ENCODE measurements around the gene SPACA5B. TPM values are rescaled to one million over a fixed set of nuclear protein-coding genes. Genes with fewer than 3 reads are reported as not detected.
"Not testable (repeated sequence)": the region's sequence is repeated elsewhere in the genome, so short reads cannot be mapped to it uniquely, and the experiment has no call there.

SPACA5B gene
- total and polyA plus RNA-seq, 4 donors: not detected

GRCh38 chrX:48125286-48125685 lies 5.1 kb upstream of the SPACA5B start:
- WGBS, 2 donors: 74 to 77% methylated on average over 10 of the region's 10 CpGs

GRCh38 chrX:48132308-48132844 lies 1.9 kb downstream of the SPACA5B start:
- intact Hi-C loops (cut with DNase I); H3K27ac ChIP-seq (ENCODE audit: low read depth in 1 of 2, low read length in 2 of 2); H3K27me3 ChIP-seq (ENCODE audit: control insufficient read depth in 1 of 2, insufficient read depth in 2 of 2, low read length in 1 of 2); DNase-seq; H3K9me3 ChIP-seq (ENCODE audit: control insufficient read depth, low read length); H3K4me1 ChIP-seq (ENCODE audit: control insufficient read depth in 1 of 2, insufficient read depth in 2 of 2, low read length in 2 of 2); ATAC-seq (ENCODE audit: low FRiP score); H3K36me3 ChIP-seq (ENCODE audit: control insufficient read depth in 1 of 2, insufficient read depth in 2 of 2, low read length in 1 of 2); H3K4me3 ChIP-seq (ENCODE audit: low read length in 2 of 2): not testable (repeated sequence)
- WGBS, 2 donors: no CpG with 5 or more reads among the region's 2 CpGs

More at GRCh38 chrX:48125286-48125685, 5.1 kb upstream of the SPACA5B start:
- H3K9me3 ChIP-seq (ENCODE audit: control insufficient read depth, low read length); H3K4me1 ChIP-seq (ENCODE audit: control insufficient read depth in 1 of 2, insufficient read depth in 2 of 2, low read length in 2 of 2); H3K27me3 ChIP-seq (ENCODE audit: control insufficient read depth in 1 of 2, insufficient read depth in 2 of 2, low read length in 1 of 2); H3K27ac ChIP-seq (ENCODE audit: low read depth in 1 of 2, low read length in 2 of 2); ATAC-seq (ENCODE audit: low FRiP score); H3K36me3 ChIP-seq (ENCODE audit: control insufficient read depth in 1 of 2, insufficient read depth in 2 of 2, low read length in 1 of 2); intact Hi-C loops (cut with DNase I); H3K4me3 ChIP-seq (ENCODE audit: low read length in 2 of 2); DNase-seq: not testable (repeated sequence)

DNA sequence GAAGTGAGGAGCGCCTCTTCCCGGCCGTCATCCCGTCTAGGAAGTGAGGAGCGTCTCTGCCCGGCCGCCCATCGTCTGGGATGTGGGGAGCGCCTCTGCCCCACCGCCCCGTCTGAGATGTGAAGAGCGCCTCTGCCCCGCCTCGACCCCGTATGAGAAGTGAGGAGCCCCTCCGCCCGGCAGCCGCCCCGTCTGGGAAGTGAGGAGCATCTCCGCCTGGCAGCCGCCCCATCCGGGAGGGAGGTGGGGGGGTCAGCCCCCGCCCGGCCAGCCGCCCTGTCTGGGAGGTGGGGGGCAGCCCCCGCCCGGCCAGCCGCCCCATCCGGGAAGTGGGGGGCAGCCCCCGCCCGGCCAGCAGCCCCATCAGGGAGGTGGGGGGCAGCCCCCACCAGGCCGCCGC lies 8.7 kb downstream of the SPACA5B start:
- H3K27me3 ChIP-seq (ENCODE audit: control insufficient read depth in 1 of 2, insufficient read depth in 2 of 2, low read length in 1 of 2); ATAC-seq (ENCODE audit: low FRiP score); H3K27ac ChIP-seq (ENCODE audit: low read depth in 1 of 2, low read length in 2 of 2); H3K9me3 ChIP-seq (ENCODE audit: control insufficient read depth, low read length); H3K4me1 ChIP-seq (ENCODE audit: control insufficient read depth in 1 of 2, insufficient read depth in 2 of 2, low read length in 2 of 2); intact Hi-C loops (cut with DNase I); H3K4me3 ChIP-seq (ENCODE audit: low read length in 2 of 2); H3K36me3 ChIP-seq (ENCODE audit: control insufficient read depth in 1 of 2, insufficient read depth in 2 of 2, low read length in 1 of 2); DNase-seq: not testable (repeated sequence)
- 96% methylated on average over 11 to 28 of the region's 33 CpGs for WGBS, 2 donors

DNA sequence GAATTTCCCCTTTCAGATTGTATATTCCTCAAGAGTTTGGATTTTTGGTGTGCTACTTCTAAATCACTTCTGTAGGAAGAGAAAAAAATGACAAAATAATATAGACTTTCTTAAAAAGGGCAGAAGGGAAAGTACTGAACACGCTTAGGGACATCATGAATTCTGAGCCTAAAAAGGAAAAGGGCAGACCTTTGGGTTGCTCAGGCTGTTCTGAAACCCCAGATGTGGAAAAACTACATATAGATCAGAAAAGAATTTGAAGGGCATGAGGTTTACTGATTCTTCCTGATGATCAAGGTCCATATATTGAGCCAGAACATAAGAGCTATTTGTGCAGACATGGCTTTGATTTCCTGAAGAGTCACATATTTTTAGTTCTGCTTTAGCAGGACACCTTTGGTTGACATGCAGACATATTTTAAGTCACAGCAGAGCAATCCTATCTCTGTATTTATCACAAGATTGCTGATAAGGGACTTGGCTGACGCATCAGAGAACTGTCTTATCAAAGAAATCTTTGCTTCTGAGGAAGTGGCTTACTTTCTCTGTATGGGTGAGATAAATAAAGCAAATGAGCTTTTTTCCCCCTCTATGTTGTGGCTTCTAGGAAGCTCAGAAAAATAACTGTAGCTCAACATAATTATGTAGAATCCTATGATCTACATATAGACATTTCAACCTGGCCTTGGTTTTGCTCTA lies 11.5 kb downstream of the SPACA5B start:
- H3K4me3 ChIP-seq (ENCODE audit: low read length in 2 of 2); H3K4me1 ChIP-seq (ENCODE audit: control insufficient read depth in 1 of 2, insufficient read depth in 2 of 2, low read length in 2 of 2); ATAC-seq (ENCODE audit: low FRiP score); H3K36me3 ChIP-seq (ENCODE audit: control insufficient read depth in 1 of 2, insufficient read depth in 2 of 2, low read length in 1 of 2); H3K27me3 ChIP-seq (ENCODE audit: control insufficient read depth in 1 of 2, insufficient read depth in 2 of 2, low read length in 1 of 2); H3K27ac ChIP-seq (ENCODE audit: low read depth in 1 of 2, low read length in 2 of 2); DNase-seq; intact Hi-C loops (cut with DNase I); H3K9me3 ChIP-seq (ENCODE audit: control insufficient read depth, low read length): not testable (repeated sequence)
- WGBS, 2 donors: 50 to 67% methylated on average over 1 of the region's 2 CpGs

- H3K36me3 ChIP-seq (ENCODE audit: control insufficient read depth in 1 of 2, insufficient read depth in 2 of 2, low read length in 1 of 2); ATAC-seq (ENCODE audit: low FRiP score); intact Hi-C loops (cut with DNase I); DNase-seq; H3K4me1 ChIP-seq (ENCODE audit: control insufficient read depth in 1 of 2, insufficient read depth in 2 of 2, low read length in 2 of 2); H3K4me3 ChIP-seq (ENCODE audit: low read length in 2 of 2); H3K27ac ChIP-seq (ENCODE audit: low read depth in 1 of 2, low read length in 2 of 2); H3K9me3 ChIP-seq (ENCODE audit: control insufficient read depth, low read length); H3K27me3 ChIP-seq (ENCODE audit: control insufficient read depth in 1 of 2, insufficient read depth in 2 of 2, low read length in 1 of 2): not testable (repeated sequence)
- WGBS, 2 donors: 60 to 64% methylated on average over 11 of the region's 11 CpGs
These were observed 12.3 kb downstream of the SPACA5B start for GRCh38 chrX:48142697-48143096.

GRCh38 chrX:48153769-48154168 lies 23.3 kb downstream of the SPACA5B start:
- H3K27ac ChIP-seq (ENCODE audit: low read depth in 1 of 2, low read length in 2 of 2): no peak overlapping the region
- H3K36me3 ChIP-seq (ENCODE audit: control insufficient read depth in 1 of 2, insufficient read depth in 2 of 2, low read length in 1 of 2): no peaks in the 10 kb centered on the region
- H3K27me3 ChIP-seq (ENCODE audit: control insufficient read depth in 1 of 2, insufficient read depth in 2 of 2, low read length in 1 of 2): no peaks in the 10 kb centered on the region
- intact Hi-C loops (cut with DNase I): no loop called here
- no peak overlapping the region for H3K4me3 ChIP-seq (ENCODE audit: low read length in 2 of 2)
- DNase-seq (no peak), ATAC-seq (ENCODE audit: low FRiP score) (no peak)
- H3K4me1 ChIP-seq (ENCODE audit: control insufficient read depth in 1 of 2, insufficient read depth in 2 of 2, low read length in 2 of 2): no peaks in the 10 kb centered on the region
- H3K9me3 ChIP-seq (ENCODE audit: control insufficient read depth, low read length): no peaks in the 10 kb centered on the region
- WGBS, 2 donors: 75 to 86% methylated on average over 10 of the region's 10 CpGs

DNA sequence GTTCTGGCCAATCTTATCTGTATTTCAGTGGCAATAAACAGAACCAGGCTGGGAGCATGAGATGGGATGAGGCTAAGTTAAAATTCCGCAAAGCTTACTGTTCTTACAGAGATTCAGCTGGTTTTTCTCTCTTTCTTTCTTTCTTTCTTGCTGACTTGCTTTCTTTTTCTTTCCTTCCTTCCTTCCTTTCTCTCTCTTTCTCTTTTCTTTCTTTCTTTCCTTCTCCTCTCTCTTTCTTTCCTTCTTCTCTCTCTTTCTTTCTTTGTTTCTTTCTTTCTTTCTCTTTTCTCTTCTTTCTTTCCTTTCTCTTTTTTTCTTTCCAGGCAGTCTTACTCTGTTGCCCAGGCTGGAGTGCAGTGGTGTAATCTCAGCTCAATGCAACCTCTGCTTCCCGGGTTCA lies 24.4 kb downstream of the SPACA5B start:
- Histone ChIP-seq H3K4me3 (ENCODE audit: low read length in 2 of 2) (no peak overlapping the region), H3K27ac (ENCODE audit: low read depth in 1 of 2, low read length in 2 of 2) (no peak overlapping the region), H3K36me3 (ENCODE audit: control insufficient read depth in 1 of 2, insufficient read depth in 2 of 2, low read length in 1 of 2) (no peaks in the 10 kb centered on the region), H3K9me3 (ENCODE audit: control insufficient read depth, low read length) (no peaks in the 10 kb centered on the region), H3K27me3 (ENCODE audit: control insufficient read depth in 1 of 2, insufficient read depth in 2 of 2, low read length in 1 of 2) (no peaks in the 10 kb centered on the region), H3K4me1 (ENCODE audit: control insufficient read depth in 1 of 2, insufficient read depth in 2 of 2, low read length in 2 of 2) (no peaks in the 10 kb centered on the region)
- ATAC-seq (ENCODE audit: low FRiP score) (no peak), DNase-seq (no peak)
- WGBS, 2 donors: 64 to 83% methylated on average over 2 of the region's 2 CpGs
- intact Hi-C loops (cut with DNase I): no loop called here

GRCh38 chrX:48156014-48156413 lies 25.6 kb downstream of the SPACA5B start:
- 78 to 91% methylated on average over 12 of the region's 12 CpGs for WGBS, 2 donors

DNA sequence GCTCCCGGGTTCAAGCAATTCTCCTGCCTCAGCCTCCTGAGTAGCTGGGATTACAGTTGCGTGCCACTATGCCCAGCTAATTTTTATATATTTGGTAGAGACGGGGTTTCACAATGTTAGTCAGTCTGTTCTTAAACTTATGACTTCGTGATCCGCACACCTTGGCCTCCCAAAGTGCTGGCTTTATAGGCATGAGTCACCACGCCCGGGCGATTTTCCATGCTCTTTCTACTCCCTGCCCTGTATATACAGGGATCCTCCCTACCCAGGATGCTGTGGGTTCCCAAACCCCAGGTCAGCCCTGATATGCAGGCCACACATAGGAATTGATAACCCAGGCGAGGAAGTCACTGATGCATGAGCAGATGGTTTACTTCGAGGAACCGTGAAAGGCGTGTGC lies 34.8 kb downstream of the SPACA5B start:
- Histone ChIP-seq H3K4me1 (ENCODE audit: control insufficient read depth in 1 of 2, insufficient read depth in 2 of 2, low read length in 2 of 2) (no peaks in the 10 kb centered on the region), H3K27ac (ENCODE audit: low read depth in 1 of 2, low read length in 2 of 2) (no peak overlapping the region), H3K9me3 (ENCODE audit: control insufficient read depth, low read length) (no peaks in the 10 kb centered on the region), H3K4me3 (ENCODE audit: low read length in 2 of 2) (no peak overlapping the region), H3K27me3 (ENCODE audit: control insufficient read depth in 1 of 2, insufficient read depth in 2 of 2, low read length in 1 of 2) (no peaks in the 10 kb centered on the region), H3K36me3 (ENCODE audit: control insufficient read depth in 1 of 2, insufficient read depth in 2 of 2, low read length in 1 of 2) (no peaks in the 10 kb centered on the region)
- no peak for ATAC-seq (ENCODE audit: low FRiP score)
- intact Hi-C loops (cut with DNase I): no loop called here
- 80 to 86% methylated on average over 12 of the region's 12 CpGs for WGBS, 2 donors
- no peak for DNase-seq

More at GRCh38 chrX:48156014-48156413, 25.6 kb downstream of the SPACA5B start:
- intact Hi-C loops (cut with DNase I): no loop called here
- DNase-seq (no peak), ATAC-seq (ENCODE audit: low FRiP score) (no peak)
- no peaks in the 10 kb centered on the region for H3K27me3 ChIP-seq (ENCODE audit: control insufficient read depth in 1 of 2, insufficient read depth in 2 of 2, low read length in 1 of 2)
- no peaks in the 10 kb centered on the region for H3K4me1 ChIP-seq (ENCODE audit: control insufficient read depth in 1 of 2, insufficient read depth in 2 of 2, low read length in 2 of 2)
- H3K4me3 ChIP-seq (ENCODE audit: low read length in 2 of 2): no peak overlapping the region
- no peaks in the 10 kb centered on the region for H3K9me3 ChIP-seq (ENCODE audit: control insufficient read depth, low read length)
- no peaks in the 10 kb centered on the region for H3K36me3 ChIP-seq (ENCODE audit: control insufficient read depth in 1 of 2, insufficient read depth in 2 of 2, low read length in 1 of 2)
- no peak overlapping the region for H3K27ac ChIP-seq (ENCODE audit: low read depth in 1 of 2, low read length in 2 of 2)
